Measurements from ENCODE around the gene CUX1.

- TF ChIP-seq SUZ12 (IDR thresholded peaks at IDR 0.05; ENCODE audit: extremely low read depth, insufficient read depth, insufficient read length) (no peak), ZNF274 (IDR thresholded peaks at IDR 0.05; ENCODE audit: low read depth, low read length) (no peak)
Measured at GRCh38 chr7:102050864-102051460, 233.5 kb downstream of the CUX1 start.

All from NT2/D1 (cell line).